Measurements from ENCODE around the gene ARMS2.

The ARMS2 gene

DNA sequence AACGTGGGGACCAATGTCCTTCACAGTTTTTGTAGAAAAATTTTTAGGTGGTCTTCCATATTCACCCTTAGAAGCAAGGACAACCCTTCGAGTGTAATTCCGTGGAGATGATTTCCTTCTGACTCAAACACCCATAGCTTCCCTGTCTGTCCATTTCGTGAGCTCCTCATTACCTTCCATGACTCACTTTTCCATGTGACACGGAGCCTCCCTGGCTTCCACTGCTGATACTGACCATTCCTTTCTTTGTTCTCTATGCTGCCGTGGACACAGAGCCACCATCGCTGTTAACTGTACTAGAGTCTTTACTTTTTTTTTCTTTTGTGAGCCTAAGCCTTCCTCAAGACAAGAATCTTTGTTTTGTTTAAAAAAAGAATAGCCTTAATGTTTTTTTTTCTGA, 12.5 kb upstream of the ARMS2 start:
- ATAC-seq (ENCODE audit: low read depth), result peak; percentile 86
- Histone ChIP-seq H3K4me3 (ENCODE audit: severe bottlenecking) (no peak overlapping the region), H3K4me1 (ENCODE audit: insufficient read depth, poor library complexity, severe bottlenecking) (no peaks in the 10 kb centered on the region), H3K27ac (ENCODE audit: poor library complexity, severe bottlenecking) (no peak overlapping the region), H3K27me3 (ENCODE audit: insufficient read depth, poor library complexity, severe bottlenecking) (no peaks in the 10 kb centered on the region), H3K36me3 (ENCODE audit: low read depth) (no peaks in the 10 kb centered on the region), H3K9me3 (ENCODE audit: severe bottlenecking) (no peaks in the 10 kb centered on the region)
- TF ChIP-seq, protein P1, sequence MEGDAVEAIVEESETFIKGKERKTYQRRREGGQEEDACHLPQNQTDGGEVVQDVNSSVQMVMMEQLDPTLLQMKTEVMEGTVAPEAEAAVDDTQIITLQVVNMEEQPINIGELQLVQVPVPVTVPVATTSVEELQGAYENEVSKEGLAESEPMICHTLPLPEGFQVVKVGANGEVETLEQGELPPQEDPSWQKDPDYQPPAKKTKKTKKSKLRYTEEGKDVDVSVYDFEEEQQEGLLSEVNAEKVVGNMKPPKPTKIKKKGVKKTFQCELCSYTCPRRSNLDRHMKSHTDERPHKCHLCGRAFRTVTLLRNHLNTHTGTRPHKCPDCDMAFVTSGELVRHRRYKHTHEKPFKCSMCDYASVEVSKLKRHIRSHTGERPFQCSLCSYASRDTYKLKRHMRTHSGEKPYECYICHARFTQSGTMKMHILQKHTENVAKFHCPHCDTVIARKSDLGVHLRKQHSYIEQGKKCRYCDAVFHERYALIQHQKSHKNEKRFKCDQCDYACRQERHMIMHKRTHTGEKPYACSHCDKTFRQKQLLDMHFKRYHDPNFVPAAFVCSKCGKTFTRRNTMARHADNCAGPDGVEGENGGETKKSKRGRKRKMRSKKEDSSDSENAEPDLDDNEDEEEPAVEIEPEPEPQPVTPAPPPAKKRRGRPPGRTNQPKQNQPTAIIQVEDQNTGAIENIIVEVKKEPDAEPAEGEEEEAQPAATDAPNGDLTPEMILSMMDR (IDR thresholded peaks at IDR 0.05; ENCODE audit: poor library complexity, severe bottlenecking), result no peak
- no peak for DNase-seq (ENCODE audit: low spot score)

- no peaks in the 10 kb centered on the region for H3K9me3 ChIP-seq (ENCODE audit: severe bottlenecking)
- DNase-seq (ENCODE audit: low spot score), result no peak
These were observed 9.0 kb upstream of the ARMS2 start for GRCh38 chr10:122445469-122445868.

DNA sequence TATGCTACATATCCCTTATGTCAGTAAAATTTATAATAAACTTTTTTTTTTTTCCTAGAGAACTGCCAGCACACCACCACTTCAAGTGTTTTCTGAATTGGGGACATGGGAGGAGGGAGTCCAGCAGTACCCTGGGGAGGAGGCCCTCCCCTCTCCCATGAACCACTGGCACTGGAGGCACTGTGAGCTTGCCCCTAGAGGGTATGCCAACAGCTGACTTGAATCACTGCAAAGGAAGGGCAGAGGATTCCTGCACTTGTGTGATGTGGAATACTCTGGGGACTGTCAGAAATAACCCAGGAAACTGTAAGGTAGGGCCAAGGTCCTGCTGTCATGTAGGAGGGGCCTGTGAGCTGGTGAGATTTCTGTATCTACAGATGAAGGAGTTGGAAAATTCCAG, 8.5 kb upstream of the ARMS2 start:
- TF ChIP-seq, protein P1 (IDR thresholded peaks at IDR 0.05; ENCODE audit: poor library complexity, severe bottlenecking), result no peak
- no peak overlapping the region for H3K4me3 ChIP-seq (ENCODE audit: severe bottlenecking)
- no peaks in the 10 kb centered on the region for H3K36me3 ChIP-seq (ENCODE audit: low read depth)
- H3K27me3 ChIP-seq (ENCODE audit: insufficient read depth, poor library complexity, severe bottlenecking), result no peaks in the 10 kb centered on the region
- DNase-seq (ENCODE audit: low spot score), result no peak
- no peaks in the 10 kb centered on the region for H3K9me3 ChIP-seq (ENCODE audit: severe bottlenecking)
- H3K27ac ChIP-seq (ENCODE audit: poor library complexity, severe bottlenecking), result no peak overlapping the region
- H3K4me1 ChIP-seq (ENCODE audit: insufficient read depth, poor library complexity, severe bottlenecking), result no peaks in the 10 kb centered on the region
- no peak for ATAC-seq (ENCODE audit: low read depth)

More at GRCh38 chr10:122445469-122445868, 9.0 kb upstream of the ARMS2 start:
- Histone ChIP-seq H3K36me3 (ENCODE audit: low read depth) (no peaks in the 10 kb centered on the region), H3K27ac (ENCODE audit: poor library complexity, severe bottlenecking) (no peak overlapping the region), H3K4me1 (ENCODE audit: insufficient read depth, poor library complexity, severe bottlenecking) (no peaks in the 10 kb centered on the region), H3K27me3 (ENCODE audit: insufficient read depth, poor library complexity, severe bottlenecking) (no peaks in the 10 kb centered on the region), H3K4me3 (ENCODE audit: severe bottlenecking) (no peak overlapping the region)
- no peak for ATAC-seq (ENCODE audit: low read depth)
- TF ChIP-seq, protein P1 (IDR thresholded peaks at IDR 0.05; ENCODE audit: poor library complexity, severe bottlenecking), result no peak

DNA sequence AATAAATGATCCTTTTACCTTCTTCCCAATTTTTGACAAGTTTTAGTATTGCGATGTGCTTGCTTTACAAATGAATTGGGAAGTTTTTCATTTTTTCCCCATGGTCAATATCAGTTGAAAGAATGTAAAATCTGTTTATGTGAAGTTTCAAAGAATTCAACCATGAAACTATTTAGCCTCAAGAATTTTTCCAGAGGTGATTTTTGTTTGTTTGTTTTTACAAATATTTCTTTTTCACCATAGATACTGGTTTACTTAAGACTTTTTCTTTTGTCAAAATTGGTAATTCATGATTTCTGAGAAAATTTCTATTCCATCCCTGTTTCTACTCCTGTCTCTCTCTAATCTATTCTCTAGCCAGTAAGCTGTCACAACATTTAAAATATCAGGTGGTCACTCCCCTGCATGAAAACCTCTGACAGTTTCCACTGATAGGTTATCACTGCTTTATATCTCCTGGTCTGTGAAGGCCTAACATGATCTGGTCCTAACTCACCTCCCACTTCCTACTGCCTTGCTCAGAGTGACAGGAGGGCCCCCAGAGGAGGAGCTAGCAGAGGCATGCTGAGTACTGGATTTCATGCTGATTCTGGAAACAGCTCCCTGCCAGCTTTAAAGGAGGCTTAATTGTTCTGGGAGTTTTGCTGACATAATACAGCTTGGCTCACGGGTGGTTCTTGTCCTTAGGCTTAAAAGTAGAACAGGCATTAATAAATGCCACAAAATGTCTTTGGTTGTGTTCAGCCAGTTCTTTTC, 7.6 kb upstream of the ARMS2 start:
- TF ChIP-seq, protein P1 (IDR thresholded peaks at IDR 0.05; ENCODE audit: poor library complexity, severe bottlenecking), result no peak
- Histone ChIP-seq H3K4me3 (ENCODE audit: severe bottlenecking) (no peak overlapping the region), H3K9me3 (ENCODE audit: severe bottlenecking) (no peaks in the 10 kb centered on the region), H3K4me1 (ENCODE audit: insufficient read depth, poor library complexity, severe bottlenecking) (no peaks in the 10 kb centered on the region), H3K27ac (ENCODE audit: poor library complexity, severe bottlenecking) (no peak overlapping the region), H3K27me3 (ENCODE audit: insufficient read depth, poor library complexity, severe bottlenecking) (no peaks in the 10 kb centered on the region), H3K36me3 (ENCODE audit: low read depth) (no peaks in the 10 kb centered on the region)
- DNase-seq (ENCODE audit: low spot score) (no peak), ATAC-seq (ENCODE audit: low read depth) (no peak)

DNA sequence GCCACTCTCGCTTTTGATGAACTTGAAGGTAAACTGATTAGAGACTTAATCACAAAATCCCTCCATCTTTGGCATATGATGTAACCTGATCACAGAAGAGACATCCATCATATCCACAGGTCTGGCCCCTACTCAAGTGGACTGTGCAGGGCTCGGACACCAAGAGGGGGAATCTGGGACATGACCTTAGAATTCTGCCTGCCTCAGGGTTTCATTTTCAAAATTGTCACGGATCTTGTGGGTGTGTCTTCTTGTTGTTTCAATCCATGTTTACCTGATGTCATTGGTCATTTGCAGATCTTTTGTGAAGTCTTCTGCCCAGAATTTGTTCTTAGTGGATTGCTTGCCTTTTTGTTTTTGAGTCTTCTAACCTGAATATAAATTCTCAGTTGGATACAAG, 5.9 kb upstream of the ARMS2 start:
- H3K4me3 ChIP-seq (ENCODE audit: severe bottlenecking), result no peak overlapping the region
- no peak overlapping the region for H3K27ac ChIP-seq (ENCODE audit: poor library complexity, severe bottlenecking)
- no peak for ATAC-seq (ENCODE audit: low read depth)
- H3K27me3 ChIP-seq (ENCODE audit: insufficient read depth, poor library complexity, severe bottlenecking), result no peaks in the 10 kb centered on the region
- no peak for DNase-seq (ENCODE audit: low spot score)
- no peaks in the 10 kb centered on the region for H3K9me3 ChIP-seq (ENCODE audit: severe bottlenecking)
- TF ChIP-seq, protein P1 (IDR thresholded peaks at IDR 0.05; ENCODE audit: poor library complexity, severe bottlenecking), result no peak
- H3K4me1 ChIP-seq (ENCODE audit: insufficient read depth, poor library complexity, severe bottlenecking), result no peaks in the 10 kb centered on the region
- no peaks in the 10 kb centered on the region for H3K36me3 ChIP-seq (ENCODE audit: low read depth)

All from RWPE2 (cell line).